ENCODE measurements around the gene GALNT10. TPM values are rescaled to one million over a fixed set of nuclear protein-coding genes. Genes with fewer than 3 reads are reported as not detected.

GALNT10 gene
- total RNA-seq, 1 experiment from 2014 or later = 22.9 TPM

DNA sequence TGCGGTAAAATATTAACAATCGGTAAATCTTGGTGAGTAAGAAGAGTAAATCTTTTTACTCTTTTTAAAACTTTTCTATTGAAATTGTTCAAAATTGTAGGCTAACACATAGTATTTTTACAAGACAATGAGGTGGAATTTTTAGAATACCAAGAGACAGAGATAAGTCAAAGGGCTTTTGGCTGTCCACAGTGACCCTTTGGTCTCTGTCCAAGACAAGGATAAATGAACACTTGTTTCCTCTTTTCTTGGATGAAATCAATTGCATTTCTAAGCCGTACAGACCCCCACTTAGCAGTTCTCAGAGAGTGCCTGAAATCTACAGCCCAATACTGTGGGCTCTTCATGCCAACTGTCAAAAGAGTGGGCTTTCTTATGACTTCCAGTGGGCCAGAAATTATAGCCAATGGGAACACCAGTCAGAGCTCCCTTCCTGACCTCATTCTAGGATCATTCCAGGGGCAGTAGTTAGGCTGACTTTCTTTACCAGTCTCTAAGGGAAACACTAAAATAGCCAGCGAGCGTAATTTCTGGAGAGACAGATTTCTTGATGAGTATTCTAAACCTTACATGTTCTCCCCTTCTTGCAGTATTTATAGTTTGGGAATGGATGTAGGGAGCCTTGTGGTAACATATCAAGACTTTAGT is 74.1 kb downstream of the GALNT10 start:
- Mint-ChIP-seq H3K36me3 (no peaks in the 10 kb centered on the region), H3K9me3 (0 out of 2 replicates have a peak, but pooled peaks cover 3% of the 10 kb centered on the region), H3K27me3 (ENCODE audit: low read depth) (no peaks in the 10 kb centered on the region), H3K4me3 (no peak overlapping the region), H3K27ac (no peak overlapping the region), H3K4me1 (peaks cover 52% of the 10 kb centered on the region)
- ATAC-seq (no peak), DNase-seq (ENCODE audit: low spot score) (no peak)
- POLR2A ChIA-PET = no interaction called here
- CTCF ChIA-PET = no interaction called here
- TF ChIP-seq NFE2L1 (CRISPR knock-in tag; IDR thresholded peaks at IDR 0.05) = no peak
- no peak for TF ChIP-seq PRRX2 (CRISPR knock-in tag; IDR thresholded peaks at IDR 0.05)
- TF ChIP-seq, protein P1, sequence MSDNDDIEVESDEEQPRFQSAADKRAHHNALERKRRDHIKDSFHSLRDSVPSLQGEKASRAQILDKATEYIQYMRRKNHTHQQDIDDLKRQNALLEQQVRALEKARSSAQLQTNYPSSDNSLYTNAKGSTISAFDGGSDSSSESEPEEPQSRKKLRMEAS (CRISPR knock-in tag; IDR thresholded peaks at IDR 0.05) = no peak
- TF ChIP-seq ZNF317 (CRISPR knock-in tag; IDR thresholded peaks at IDR 0.05; ENCODE audit: borderline replicate concordance, low read depth) = no peak
- no peak for TF ChIP-seq RELA (CRISPR knock-in tag; IDR thresholded peaks at IDR 0.05; ENCODE audit: borderline replicate concordance)
- TF ChIP-seq, protein P2, sequence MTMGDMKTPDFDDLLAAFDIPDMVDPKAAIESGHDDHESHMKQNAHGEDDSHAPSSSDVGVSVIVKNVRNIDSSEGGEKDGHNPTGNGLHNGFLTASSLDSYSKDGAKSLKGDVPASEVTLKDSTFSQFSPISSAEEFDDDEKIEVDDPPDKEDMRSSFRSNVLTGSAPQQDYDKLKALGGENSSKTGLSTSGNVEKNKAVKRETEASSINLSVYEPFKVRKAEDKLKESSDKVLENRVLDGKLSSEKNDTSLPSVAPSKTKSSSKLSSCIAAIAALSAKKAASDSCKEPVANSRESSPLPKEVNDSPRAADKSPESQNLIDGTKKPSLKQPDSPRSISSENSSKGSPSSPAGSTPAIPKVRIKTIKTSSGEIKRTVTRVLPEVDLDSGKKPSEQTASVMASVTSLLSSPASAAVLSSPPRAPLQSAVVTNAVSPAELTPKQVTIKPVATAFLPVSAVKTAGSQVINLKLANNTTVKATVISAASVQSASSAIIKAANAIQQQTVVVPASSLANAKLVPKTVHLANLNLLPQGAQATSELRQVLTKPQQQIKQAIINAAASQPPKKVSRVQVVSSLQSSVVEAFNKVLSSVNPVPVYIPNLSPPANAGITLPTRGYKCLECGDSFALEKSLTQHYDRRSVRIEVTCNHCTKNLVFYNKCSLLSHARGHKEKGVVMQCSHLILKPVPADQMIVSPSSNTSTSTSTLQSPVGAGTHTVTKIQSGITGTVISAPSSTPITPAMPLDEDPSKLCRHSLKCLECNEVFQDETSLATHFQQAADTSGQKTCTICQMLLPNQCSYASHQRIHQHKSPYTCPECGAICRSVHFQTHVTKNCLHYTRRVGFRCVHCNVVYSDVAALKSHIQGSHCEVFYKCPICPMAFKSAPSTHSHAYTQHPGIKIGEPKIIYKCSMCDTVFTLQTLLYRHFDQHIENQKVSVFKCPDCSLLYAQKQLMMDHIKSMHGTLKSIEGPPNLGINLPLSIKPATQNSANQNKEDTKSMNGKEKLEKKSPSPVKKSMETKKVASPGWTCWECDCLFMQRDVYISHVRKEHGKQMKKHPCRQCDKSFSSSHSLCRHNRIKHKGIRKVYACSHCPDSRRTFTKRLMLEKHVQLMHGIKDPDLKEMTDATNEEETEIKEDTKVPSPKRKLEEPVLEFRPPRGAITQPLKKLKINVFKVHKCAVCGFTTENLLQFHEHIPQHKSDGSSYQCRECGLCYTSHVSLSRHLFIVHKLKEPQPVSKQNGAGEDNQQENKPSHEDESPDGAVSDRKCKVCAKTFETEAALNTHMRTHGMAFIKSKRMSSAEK (CRISPR knock-in tag; IDR thresholded peaks at IDR 0.05; ENCODE audit: borderline replicate concordance) = no peak

DNA sequence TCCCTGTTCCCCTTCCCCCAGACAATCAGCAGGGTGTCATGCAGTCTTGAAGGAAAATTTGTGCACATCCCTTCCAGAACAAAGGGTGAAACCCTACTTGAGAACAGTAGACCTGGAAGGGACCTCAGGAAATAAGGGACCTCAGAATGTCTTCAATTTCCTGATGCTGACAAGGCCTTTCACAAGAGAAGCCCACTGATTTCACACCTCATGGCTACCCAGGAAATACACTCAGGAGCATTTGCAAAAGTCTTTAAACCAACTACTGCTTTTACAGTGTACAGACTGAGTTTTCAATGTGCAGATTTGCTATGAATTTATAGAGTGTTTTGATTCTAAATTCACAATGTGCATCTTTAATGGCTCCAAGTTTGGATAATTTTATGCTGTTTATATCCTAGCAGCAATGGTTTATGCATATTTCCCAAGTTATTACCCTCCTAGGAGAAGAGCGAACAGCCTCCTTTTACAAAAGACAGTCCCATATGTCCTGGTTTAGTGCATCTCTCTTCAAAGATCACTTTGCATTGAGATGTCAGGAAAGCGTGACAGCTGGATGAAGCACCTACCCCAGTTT is 74.8 kb downstream of the GALNT10 start:
- H3K4me3 Mint-ChIP-seq = no peak overlapping the region

DNA sequence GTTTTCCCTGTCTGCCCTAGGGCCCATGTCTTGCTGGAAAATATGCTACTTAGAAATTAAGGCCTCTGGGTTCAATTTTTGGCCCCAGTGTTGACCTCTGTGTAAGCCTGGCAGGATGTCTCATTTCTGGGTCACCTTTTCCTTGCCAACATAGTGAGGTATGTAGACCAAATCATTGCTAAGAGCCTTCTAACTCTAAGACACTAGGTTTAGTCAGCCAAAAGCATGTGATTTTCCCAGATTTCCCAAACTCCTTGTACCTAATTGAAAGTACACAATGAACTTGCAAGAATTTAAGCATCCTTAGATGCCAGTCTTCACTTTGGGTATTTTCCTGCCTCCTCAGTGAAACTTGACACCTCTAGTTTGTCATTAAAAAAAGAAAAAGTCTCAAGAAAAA is 77.0 kb downstream of the GALNT10 start:
- H3K36me3 Mint-ChIP-seq = no peaks in the 10 kb centered on the region
- ChIA-PET POLR2A (no interaction called here), CTCF (interaction anchor here (0.6 kb wide), 1 partner anchor 40 kb away, joined by 4 read pairs; no protein-coding TSS in a partner anchor)
- no peak for DNase-seq (ENCODE audit: low spot score)
- no peak for ATAC-seq
- H3K4me1 Mint-ChIP-seq = peaks cover 25% of the 10 kb centered on the region
- 0 out of 2 replicates have a peak, but pooled peaks cover 3% of the 10 kb centered on the region for H3K9me3 Mint-ChIP-seq
- H3K4me3 Mint-ChIP-seq = no peak overlapping the region
- H3K27ac Mint-ChIP-seq = no peak overlapping the region
- H3K27me3 Mint-ChIP-seq (ENCODE audit: low read depth) = no peaks in the 10 kb centered on the region
- TF ChIP-seq, protein P3, sequence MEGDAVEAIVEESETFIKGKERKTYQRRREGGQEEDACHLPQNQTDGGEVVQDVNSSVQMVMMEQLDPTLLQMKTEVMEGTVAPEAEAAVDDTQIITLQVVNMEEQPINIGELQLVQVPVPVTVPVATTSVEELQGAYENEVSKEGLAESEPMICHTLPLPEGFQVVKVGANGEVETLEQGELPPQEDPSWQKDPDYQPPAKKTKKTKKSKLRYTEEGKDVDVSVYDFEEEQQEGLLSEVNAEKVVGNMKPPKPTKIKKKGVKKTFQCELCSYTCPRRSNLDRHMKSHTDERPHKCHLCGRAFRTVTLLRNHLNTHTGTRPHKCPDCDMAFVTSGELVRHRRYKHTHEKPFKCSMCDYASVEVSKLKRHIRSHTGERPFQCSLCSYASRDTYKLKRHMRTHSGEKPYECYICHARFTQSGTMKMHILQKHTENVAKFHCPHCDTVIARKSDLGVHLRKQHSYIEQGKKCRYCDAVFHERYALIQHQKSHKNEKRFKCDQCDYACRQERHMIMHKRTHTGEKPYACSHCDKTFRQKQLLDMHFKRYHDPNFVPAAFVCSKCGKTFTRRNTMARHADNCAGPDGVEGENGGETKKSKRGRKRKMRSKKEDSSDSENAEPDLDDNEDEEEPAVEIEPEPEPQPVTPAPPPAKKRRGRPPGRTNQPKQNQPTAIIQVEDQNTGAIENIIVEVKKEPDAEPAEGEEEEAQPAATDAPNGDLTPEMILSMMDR (IDR thresholded peaks at IDR 0.05) = no peak
- TF ChIP-seq, protein P4, sequence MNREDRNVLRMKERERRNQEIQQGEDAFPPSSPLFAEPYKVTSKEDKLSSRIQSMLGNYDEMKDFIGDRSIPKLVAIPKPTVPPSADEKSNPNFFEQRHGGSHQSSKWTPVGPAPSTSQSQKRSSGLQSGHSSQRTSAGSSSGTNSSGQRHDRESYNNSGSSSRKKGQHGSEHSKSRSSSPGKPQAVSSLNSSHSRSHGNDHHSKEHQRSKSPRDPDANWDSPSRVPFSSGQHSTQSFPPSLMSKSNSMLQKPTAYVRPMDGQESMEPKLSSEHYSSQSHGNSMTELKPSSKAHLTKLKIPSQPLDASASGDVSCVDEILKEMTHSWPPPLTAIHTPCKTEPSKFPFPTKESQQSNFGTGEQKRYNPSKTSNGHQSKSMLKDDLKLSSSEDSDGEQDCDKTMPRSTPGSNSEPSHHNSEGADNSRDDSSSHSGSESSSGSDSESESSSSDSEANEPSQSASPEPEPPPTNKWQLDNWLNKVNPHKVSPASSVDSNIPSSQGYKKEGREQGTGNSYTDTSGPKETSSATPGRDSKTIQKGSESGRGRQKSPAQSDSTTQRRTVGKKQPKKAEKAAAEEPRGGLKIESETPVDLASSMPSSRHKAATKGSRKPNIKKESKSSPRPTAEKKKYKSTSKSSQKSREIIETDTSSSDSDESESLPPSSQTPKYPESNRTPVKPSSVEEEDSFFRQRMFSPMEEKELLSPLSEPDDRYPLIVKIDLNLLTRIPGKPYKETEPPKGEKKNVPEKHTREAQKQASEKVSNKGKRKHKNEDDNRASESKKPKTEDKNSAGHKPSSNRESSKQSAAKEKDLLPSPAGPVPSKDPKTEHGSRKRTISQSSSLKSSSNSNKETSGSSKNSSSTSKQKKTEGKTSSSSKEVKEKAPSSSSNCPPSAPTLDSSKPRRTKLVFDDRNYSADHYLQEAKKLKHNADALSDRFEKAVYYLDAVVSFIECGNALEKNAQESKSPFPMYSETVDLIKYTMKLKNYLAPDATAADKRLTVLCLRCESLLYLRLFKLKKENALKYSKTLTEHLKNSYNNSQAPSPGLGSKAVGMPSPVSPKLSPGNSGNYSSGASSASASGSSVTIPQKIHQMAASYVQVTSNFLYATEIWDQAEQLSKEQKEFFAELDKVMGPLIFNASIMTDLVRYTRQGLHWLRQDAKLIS (CRISPR knock-in tag; IDR thresholded peaks at IDR 0.05; ENCODE audit: borderline replicate concordance) = no peak
- TF ChIP-seq JUN (CRISPR knock-in tag; IDR thresholded peaks at IDR 0.05) = no peak
- TF ChIP-seq, protein P5, sequence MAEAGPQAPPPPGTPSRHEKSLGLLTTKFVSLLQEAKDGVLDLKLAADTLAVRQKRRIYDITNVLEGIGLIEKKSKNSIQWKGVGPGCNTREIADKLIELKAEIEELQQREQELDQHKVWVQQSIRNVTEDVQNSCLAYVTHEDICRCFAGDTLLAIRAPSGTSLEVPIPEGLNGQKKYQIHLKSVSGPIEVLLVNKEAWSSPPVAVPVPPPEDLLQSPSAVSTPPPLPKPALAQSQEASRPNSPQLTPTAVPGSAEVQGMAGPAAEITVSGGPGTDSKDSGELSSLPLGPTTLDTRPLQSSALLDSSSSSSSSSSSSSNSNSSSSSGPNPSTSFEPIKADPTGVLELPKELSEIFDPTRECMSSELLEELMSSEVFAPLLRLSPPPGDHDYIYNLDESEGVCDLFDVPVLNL (CRISPR knock-in tag; IDR thresholded peaks at IDR 0.05; ENCODE audit: borderline replicate concordance, low read depth) = no peak
- TF ChIP-seq TEAD1 (CRISPR knock-in tag; IDR thresholded peaks at IDR 0.05) = no peak
- TF ChIP-seq, protein P6, sequence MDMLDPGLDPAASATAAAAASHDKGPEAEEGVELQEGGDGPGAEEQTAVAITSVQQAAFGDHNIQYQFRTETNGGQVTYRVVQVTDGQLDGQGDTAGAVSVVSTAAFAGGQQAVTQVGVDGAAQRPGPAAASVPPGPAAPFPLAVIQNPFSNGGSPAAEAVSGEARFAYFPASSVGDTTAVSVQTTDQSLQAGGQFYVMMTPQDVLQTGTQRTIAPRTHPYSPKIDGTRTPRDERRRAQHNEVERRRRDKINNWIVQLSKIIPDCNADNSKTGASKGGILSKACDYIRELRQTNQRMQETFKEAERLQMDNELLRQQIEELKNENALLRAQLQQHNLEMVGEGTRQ (CRISPR knock-in tag; IDR thresholded peaks at IDR 0.05) = no peak

More for the DNA sequence above, 74.8 kb downstream of the GALNT10 start:
- peaks cover 46% of the 10 kb centered on the region for H3K4me1 Mint-ChIP-seq
- CTCF ChIA-PET = interaction anchor here (0.7 kb wide), 1 partner anchor 746 kb away, joined by 3 read pairs; no protein-coding TSS in a partner anchor
- POLR2A ChIA-PET = no interaction called here
- 0 out of 2 replicates have a peak, but pooled peaks cover 3% of the 10 kb centered on the region for H3K9me3 Mint-ChIP-seq
- H3K27me3 Mint-ChIP-seq (ENCODE audit: low read depth) = no peaks in the 10 kb centered on the region
- H3K27ac Mint-ChIP-seq = no peak overlapping the region
- DNase-seq (ENCODE audit: low spot score) (no peak), ATAC-seq (no peak)
- no peaks in the 10 kb centered on the region for H3K36me3 Mint-ChIP-seq
- TF ChIP-seq NR3C1 (CRISPR knock-in tag; conservative IDR thresholded peaks at IDR 0.05; ENCODE audit: low read depth) (no peak), CREM (CRISPR knock-in tag; IDR thresholded peaks at IDR 0.05) (no peak), RORB (CRISPR knock-in tag; IDR thresholded peaks at IDR 0.05) (no peak), TEAD1 (CRISPR knock-in tag; IDR thresholded peaks at IDR 0.05) (no peak), NR1H2 (CRISPR knock-in tag; IDR thresholded peaks at IDR 0.05) (no peak)
- TF ChIP-seq, protein P7, sequence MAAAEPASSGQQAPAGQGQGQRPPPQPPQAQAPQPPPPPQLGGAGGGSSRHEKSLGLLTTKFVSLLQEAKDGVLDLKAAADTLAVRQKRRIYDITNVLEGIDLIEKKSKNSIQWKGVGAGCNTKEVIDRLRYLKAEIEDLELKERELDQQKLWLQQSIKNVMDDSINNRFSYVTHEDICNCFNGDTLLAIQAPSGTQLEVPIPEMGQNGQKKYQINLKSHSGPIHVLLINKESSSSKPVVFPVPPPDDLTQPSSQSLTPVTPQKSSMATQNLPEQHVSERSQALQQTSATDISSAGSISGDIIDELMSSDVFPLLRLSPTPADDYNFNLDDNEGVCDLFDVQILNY (CRISPR knock-in tag; IDR thresholded peaks at IDR 0.05) = no peak

All from WTC11 (cell line).